Measurements from ENCODE around the gene EIF2A.
"Not testable (repeated sequence)": the region's sequence is repeated elsewhere in the genome, so short reads cannot be mapped to it uniquely, and the experiment has no call there.

The EIF2A gene

DNA sequence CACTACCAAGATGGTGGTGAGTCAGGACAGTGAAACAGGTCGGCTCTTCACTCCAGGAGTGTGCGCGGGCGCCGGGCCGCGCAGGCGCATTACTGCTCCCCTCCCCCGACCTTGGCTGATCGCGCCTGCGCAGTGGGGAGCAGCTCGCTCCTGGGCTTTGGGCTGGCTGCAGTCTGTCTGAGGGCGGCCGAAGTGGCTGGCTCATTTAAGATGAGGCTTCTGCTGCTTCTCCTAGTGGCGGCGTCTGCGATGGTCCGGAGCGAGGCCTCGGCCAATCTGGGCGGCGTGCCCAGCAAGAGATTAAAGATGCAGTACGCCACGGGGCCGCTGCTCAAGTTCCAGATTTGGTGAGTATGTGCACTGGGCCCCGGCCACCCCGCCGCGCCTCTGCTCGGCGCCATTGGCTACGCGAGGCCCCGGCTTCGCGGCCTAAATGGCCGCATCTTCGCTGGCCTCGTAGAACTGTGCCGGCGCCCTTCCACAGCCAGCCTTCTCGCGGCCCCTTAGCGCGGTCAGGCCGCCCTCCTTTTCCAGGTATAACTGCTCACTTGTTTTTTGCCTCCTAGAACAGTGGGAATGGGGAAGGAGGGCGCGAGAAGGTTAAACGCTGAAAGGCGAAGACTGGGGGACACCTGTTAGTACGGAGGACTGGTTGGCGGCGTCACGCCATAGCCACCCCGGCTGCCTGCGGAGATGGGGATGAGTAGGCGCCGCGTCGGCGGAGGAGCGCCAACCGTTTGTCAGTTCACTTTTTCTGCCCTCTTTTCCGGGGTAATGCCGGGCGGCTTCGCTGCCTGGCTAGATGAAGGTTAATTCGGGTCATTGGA, 56.8 kb downstream of the EIF2A start, which contains the start of gene SELENOT:
Gene SELENOT (plus strand): TSS at position 169 of the 827 bp plus-strand sequence. CDS start 42 bp downstream, at position 211.
- DNase-seq: peak; percentile 88 to 93

DNA sequence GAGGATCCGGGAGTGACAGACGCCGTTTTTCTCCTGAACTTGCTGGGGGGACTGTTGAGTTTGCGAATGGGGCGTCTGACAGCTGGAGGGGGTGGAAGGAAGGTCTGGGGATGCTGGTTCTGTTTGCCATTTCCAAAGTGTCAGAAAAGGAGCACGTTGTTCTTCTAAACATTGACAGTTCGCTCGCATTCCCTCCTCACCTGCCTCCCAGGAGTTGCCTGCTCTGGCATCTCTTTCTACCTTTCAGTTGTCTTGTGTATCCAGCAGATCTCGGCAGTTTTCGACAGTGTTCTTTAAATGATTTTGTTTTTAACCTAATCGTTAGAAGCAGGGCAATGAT, 57.4 kb downstream of the EIF2A start:
- DNase-seq: no peak

DNA sequence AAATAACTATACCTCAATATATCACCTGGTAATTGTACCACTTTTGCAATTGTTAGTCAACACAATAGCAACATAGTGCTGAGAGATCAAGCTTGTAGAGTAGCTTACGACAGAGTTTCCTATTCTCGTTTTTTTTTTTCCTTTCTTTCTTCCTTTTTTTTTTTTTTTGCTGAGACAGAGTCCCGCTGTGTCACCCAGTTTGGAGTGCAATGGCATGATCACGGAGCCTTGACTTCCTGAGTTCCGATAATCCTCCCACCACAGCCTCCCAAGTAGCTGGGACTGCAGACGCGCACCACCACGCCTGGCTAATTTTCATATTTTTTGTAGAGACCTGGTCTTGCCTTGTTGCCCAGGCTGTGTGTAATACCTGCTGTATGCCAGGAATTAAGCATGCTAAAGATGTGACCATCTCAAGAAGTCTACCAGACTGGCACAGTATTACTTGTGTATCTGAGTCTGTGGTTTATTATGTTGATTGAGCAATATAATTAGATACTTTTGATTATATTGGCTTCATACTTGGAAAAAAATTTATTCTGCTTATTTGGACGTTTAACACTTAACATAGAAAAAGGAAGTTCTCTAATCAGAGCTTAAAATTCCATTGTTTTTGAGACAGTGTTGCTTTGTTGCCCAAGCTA, 59.5 kb downstream of the EIF2A start:
- DNase-seq: peak; percentile 21 to 53

DNA sequence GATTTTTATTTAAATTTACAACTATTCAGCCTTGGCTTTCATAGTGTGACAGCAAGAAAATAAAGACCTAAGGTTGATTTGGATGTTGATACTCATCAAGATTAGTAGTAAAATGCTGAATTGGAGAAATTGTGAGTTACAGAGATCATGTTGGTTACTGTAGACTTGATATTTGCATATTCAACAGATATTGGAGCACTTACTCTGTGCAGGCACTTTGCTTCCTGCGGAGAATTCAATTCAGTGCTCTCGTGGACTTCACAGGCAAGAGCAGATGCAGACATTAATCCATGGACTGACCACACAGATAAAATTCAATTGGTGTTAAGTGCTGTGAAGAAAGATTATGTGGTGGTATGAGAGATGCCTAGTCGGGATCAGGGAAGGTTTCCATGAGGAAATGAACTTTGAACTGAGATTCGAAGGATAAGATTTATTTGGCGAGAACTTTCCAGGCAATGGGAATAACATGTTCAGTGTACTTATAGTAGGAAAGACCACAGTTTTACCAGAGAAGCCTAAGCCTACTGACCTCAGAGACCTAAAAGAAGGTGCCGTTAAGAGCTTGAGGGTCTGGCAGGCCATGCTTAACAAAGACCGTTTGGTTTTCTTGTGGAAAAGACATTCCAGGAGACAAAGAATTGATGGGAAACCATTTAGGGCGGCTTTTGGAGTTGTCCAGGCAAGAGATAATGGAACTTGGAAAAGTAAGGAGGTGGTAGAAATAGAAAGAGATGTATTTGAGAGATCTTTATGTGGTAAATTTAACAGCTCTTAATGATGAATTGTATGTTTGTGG, 60.9 kb downstream of the EIF2A start:
- no peak for DNase-seq

DNA sequence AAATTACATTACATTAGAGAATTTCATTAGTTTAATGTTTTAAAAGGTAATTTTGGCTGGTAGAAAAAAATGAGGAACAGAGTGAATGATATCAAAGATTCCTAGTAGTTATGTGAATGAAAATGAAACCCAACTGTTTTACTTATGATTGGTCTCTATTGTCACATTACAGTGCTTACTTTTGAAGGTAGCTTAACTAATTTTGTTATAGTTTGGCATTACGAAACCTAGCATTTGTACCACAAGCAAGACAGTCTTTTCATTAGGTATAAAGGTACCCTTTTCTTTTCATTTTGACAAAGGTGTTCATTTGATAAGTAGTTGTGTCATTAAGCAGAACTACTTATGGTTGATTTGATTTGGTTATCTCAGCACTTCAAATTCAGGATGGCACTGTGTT, 63.4 kb downstream of the EIF2A start:
- peak in 1 of 2 donors; percentile 18 for DNase-seq

DNA sequence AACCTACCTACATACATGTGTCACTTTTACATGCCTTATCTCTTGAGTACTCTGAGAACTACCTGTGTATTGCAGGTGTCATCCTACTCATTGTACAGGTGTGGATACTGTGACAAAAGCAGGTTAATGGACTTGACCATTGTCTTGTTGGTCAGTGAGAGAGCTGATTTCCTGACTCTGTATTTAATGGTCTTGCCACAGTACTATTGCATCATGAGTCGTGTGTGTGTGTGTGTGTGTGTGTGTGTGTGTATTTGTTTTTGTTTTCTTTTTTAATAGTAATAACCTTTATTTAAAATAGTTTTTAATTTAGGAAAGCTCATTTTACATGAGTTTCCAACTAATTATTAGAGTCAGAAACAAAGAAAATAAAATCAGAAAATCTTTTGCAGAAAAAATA, 64.2 kb downstream of the EIF2A start:
- no peak for DNase-seq

DNA sequence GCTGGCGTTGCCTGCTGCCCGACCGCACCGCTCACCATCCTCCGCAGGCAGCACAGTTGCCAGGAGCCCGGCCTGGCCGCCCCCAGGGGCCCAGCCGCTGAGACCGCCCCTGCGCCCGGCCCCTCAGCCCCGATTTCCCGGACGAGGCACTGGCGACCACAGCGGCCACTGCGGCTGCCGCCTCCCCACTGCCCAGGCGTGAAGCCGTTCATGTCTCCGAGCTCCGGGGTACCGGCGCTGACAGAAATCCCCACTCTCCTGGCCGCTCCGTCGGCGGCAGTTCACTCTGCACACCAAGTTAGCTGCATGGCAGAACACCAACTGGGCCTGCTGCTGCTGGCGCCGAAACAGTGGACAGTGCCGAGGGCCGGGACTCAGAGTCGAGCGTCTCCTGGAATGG, 65.1 kb downstream of the EIF2A start:
- DNase-seq: no peak

DNA sequence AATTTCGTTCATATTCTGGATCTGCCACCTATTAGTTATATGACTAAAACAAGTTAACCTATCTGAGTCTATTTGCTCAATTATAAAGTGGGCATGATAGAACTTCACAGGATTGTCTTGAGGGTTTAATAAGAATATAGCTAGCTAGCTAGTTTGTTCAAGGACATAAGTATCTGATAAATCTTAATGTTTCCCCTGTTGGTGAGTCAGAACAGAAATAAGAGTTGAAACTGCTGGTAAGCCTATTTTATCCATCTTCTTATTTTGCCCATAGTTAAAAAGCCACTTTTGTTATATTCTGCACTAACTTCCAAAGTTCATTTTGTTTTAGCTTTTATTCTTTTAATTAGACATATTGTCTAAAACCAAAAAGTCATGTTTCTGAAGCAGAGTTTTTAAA, 65.9 kb downstream of the EIF2A start:
- no peak for DNase-seq

DNA sequence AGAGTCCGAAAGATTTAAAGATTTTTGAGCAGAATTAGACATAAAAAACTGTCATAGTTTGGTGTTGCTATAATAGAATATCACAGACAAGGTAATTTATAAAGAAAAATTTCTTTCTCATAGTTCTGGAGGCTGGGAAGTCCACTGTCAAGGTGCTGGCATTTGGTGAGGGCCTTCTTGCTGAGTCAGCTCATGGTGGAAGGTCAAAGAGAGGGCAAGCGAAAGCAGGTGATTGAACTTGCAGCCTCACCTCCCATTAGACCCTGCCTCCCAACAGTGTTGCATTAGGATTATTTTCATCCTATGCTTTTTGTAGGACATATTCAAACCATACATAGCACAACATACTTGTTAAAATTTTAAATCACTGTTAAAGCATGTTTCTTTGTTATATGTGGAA, 66.4 kb downstream of the EIF2A start:
- DNase-seq: no peak

DNA sequence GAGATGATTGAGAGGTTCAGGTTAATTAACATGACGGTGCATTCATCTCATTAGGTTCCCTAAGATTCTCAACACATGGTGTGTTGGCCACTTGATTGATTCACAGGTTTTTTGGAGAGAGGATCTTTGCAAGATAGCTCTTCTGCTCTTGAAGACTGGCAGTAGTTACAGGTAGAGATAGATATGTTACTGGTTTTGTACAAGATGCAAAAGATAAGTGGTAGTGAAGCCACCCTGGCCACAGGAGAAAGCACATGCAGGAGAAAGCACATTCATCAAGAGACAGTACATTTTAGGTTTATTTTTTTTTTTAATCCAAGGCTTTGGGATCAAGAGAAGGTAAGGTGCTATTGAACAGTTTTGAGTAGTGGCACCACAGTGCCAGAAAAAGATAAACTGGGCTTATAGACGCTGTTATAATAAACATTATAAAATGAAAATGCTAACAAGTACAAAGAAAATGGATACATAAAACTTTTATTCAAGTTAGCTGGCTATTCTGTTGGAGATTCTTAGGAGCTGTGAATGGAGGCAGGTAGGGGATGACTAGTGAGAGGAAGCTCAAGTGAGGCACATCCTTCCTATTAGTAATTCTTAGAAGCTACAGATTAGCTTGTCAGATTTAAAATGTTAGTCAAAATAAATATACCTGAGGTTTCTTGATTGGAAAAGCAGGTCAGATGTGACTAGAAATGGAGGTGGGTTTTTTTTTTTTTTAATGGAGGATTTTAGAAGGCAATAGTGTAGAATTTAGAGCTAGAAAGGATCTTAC, 67.3 kb downstream of the EIF2A start:
- DNase-seq: no peak

DNA sequence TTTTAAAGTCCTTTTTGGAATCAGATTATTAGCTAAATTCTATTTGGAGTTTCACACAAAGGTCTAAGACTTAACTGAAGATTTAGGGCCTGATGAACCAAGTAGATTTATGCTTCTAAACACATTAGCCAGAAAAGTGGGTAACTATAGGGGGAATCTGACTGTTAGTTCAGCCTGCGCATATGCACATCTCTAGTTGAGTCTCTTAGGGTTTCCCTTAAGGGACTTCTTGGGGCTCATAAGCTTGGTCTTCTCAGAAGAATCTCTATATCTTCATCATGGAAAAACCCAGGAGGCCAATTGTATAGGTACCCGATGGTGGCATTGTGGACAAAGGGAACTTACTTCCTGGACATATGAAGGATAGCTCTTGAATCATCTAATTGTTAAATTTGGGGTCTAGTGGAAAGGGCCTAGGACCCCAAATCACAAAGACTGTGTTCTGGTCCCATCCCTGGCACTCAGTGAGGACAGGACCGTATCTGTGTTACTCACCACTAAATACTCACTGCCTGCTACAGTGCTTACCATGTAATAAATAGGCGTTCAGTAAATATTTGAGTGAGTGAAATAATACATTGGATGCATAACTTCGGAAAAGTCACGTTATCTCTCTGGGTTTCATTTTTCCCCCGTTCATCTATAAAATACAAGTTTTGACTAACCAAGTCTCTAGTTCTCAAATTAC, 73.6 kb downstream of the EIF2A start:
- no peak for DNase-seq

DNA sequence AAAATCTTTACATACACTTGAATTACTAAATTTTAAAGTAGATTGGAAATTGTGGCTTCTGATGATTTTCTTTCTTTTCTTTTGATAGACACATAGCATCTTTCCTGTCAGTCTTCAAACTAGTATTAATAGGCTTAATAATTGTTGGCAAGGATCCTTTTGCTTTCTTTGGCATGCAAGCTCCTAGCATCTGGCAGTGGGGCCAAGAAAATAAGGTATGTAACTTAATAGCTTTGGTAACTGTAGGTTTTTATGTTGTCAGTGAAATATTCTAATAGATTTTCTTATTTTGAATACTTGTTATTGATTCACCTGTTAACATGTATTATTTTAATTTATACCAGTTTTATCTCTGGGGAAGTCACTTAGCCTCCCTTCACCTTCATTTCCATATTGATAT, 76.4 kb downstream of the EIF2A start:
- DNase-seq: not testable (repeated sequence)

DNA sequence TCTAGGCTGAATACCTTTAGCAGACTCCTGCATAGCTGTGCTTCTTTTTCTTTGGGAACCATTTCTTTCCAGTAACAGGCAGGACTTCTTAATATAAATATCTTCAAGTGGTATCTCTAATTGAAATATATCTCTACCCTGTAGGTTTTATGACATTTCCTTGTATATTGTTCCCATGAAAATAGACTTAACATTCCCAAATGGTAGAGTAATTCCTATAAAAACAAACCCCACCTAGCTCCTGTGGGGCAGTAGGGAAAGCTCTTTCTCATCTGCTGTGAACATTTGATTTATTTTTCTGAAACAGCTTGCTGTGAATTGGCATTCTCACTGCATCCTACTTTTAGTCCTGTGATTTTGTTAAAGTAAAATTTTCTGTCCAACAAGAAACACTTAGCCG, 77.4 kb downstream of the EIF2A start:
- no peak for DNase-seq

DNA sequence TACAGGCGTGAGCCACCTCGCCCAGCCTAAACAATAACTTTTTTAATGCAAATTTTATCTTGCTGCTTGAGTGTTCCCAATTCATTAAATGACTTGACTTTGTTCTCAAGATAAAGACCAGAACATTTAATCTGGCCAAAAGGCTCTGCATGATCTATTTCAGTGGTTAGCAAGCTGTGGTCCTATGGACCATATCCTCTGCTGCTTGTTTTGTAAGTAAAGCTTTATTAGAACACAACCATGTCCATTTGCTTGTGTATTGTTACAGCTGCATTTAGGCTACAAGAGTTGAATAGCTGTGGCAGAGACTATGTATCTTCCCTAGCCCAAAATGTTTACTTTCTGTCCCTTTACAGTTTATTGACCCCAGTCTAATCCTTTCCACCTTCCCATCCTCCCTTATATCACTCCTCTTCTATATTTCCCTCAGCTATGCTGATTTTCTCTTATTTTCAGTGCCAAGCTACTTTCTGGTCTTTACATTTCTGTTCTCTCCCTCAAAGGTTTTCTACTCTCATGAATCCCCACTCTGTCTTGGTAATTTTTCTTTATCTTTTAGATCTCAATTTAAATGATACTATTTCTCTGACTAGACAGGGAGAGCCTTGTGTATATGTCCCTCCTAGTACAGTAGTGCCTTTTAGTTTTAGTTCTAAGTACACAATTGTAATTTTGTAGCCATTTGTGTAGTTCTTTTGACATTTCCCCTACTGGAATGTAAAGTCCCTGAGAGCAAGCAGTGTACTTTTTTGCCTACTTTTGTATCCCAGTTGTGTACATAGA, 79.8 kb downstream of the EIF2A start:
- DNase-seq: no peak

DNA sequence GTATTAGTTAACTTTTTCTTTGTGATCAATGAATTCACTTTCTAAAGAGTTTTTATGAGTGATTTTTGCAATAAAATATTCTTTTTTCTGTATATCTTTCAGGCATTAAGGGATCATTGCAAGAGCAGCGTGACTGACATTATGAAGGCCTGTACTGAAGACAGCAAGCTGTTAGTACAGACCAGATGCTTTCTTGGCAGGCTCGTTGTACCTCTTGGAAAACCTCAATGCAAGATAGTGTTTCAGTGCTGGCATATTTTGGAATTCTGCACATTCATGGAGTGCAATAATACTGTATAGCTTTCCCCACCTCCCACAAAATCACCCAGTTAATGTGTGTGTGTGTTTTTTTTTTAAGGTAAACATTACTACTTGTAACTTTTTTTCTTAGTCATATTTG, 81.0 kb downstream of the EIF2A start:
- DNase-seq: no peak

DNA sequence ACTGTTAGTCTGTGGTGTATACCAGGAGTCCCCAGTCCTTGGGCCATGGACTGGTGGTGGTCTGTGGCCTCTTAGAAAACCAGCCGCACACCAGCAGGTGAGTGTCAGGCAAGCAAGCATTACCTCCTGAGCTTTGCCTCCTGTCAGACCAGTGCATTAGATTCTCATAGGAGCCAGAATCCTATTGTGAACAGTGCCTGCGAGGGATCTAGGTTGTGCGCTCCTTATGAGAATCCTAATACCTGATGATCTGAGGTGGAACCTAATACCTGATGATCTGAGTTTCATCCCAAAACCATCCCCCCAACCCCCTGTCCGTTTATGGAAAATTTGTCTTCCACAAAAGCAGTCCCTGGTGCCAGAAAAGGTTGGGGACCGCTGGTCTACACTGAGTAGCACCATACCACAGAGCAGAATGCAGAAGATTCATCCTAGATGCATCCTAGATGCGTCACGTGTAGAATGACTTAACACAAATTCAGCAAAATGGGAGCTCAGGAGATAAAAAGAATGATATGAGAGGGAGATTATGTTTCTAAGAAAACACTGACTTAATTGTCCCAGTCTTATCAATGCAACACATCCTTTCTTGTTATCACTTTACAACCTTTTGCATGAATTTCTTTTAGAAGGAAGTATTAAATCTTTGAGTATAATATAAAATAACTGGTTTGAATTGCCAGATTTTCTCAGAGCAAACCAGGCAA, 85.1 kb downstream of the EIF2A start:
- no peak for DNase-seq

DNA sequence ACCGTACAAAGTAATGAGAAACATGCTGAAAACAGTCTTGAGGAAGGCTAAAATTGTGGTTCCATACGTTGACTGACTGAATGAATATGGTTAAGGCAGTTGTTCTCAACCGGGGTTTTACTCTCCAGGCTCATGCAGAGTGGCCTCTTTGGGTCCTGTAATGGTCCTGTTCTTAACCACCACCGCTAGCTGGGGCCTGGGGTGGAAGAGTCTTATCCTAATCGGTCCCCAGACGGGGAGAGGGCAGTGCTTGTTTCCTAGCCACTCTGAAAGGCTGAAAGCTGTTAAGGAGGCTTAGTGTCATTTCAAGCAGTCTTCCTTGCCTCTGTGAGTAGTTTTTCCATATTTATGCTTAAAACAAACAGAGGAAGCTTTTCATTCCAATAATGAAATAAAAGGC, 88.5 kb downstream of the EIF2A start:
- no peak for DNase-seq

DNA sequence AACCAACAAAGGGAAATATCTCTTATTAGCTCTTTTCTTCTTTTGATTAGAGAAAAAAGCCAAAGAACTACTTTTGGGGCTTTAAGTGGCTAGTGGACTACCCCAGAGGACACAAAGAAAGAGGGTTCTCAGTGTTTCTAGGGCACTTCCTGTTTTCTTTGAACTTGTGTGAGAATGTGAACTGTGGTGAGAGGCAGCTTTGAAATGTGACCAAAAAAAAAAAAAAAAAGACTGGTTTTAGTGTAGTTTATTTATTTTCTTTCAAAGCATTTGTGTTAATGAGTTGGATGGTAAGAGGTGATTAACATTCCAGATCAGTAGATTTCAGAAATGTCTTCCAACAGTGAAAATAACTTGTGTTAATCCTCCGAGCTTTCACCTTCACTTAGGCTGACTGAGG, 88.9 kb downstream of the EIF2A start:
- DNase-seq: peak in 1 of 2 donors; percentile 63

Measured in bone marrow (tissue), 2 donors.